IMR-90 (cell line): Measurements from ENCODE around the gene IFI44. TPM values are rescaled to one million over a fixed set of nuclear protein-coding genes. Genes with fewer than 3 reads are reported as not detected.
A peak's percentile ranks its signal among the peaks of the same experiment; 100 is the strongest.

Experiments used
- ATAC-seq: fragments of 200-7000 bp; cut with Tn5 transposase; 2 replicates; pipeline ENCODE4 v1.9.1; 2020; ENCODE audit warnings: low read depth, mild to moderate bottlenecking, moderate library complexity
- BruUV-seq: library from RNA; stranded (reverse); fragments of 400-500 nt; replicated peaks from 2 replicates; lab custom pipeline; 2021; lab: Mats Ljungman, UMichigan
- CTCF ChIA-PET: fragments of 300-600 bp; formaldehyde crosslinking; extraction: SDS; loops from one replicate; lab custom pipeline; 2021; ENCODE audit warnings: antibody characterized with exemption; lab: Yijun Ruan, JAX
- POLR2A ChIA-PET: fragments of 300-600 bp; sonication (Branson Sonifier 250); formaldehyde crosslinking; loops from one replicate; lab custom pipeline; 2022; ENCODE audit warnings: antibody characterized with exemption; ENCODE audit not compliant: unreplicated experiment; lab: Charles Lee
- DNase-seq: peaks from one replicate; pipeline ENCODE4 v3.0.0; 2013
- H2AFZ ChIP-seq: replicated peaks from 2 replicates; pipeline ENCODE3; 2013; ENCODE audit warnings: low read length, mild to moderate bottlenecking; ENCODE audit not compliant: poor library complexity
- H2AK5ac ChIP-seq: 2 replicates; pipeline ENCODE4 v1.6.1; 2013; ENCODE audit warnings: low read depth, low read length, inconsistent platforms
- H2AK9ac ChIP-seq: replicated peaks from 2 replicates; pipeline ENCODE3; 2013; ENCODE audit warnings: mild to moderate bottlenecking, low read depth, low read length, moderate library complexity; ENCODE audit not compliant: poor library complexity
- H2BK120ac ChIP-seq: 2 replicates; pipeline ENCODE4 v1.6.1; 2013; ENCODE audit warnings: low read depth, low read length, inconsistent platforms
- H2BK15ac ChIP-seq: 3 replicates; pipeline ENCODE4 v1.6.1; 2013; ENCODE audit warnings: low read depth, low read length, inconsistent platforms
- H2BK20ac ChIP-seq: 2 replicates; pipeline ENCODE4 v1.6.1; 2013; ENCODE audit warnings: low read depth, mild to moderate bottlenecking, inconsistent platforms, low read length, moderate library complexity
- H2BK5ac ChIP-seq: 2 replicates; pipeline ENCODE4 v1.6.1; 2013; ENCODE audit warnings: mild to moderate bottlenecking, low read depth, low read length, inconsistent platforms; ENCODE audit not compliant: poor library complexity, severe bottlenecking
- H3K14ac ChIP-seq: replicated peaks from 2 replicates; pipeline ENCODE4 v1.6.1; 2013; ENCODE audit warnings: low read depth, low read length, inconsistent platforms
- H3K18ac ChIP-seq: 2 replicates; pipeline ENCODE4 v1.6.1; 2013; ENCODE audit warnings: low read depth, low read length, control low read depth
- H3K23ac ChIP-seq: 2 replicates; pipeline ENCODE4 v1.6.1; 2013; ENCODE audit warnings: low read depth, low read length, inconsistent platforms
- H3K27ac ChIP-seq: 2 replicates; pipeline ENCODE4 v1.5.1; 2013; ENCODE audit warnings: mild to moderate bottlenecking, control low read depth, low read length; ENCODE audit not compliant: insufficient read depth
- H3K27me3 ChIP-seq: 2 replicates; pipeline ENCODE4 v1.6.1; 2013; ENCODE audit warnings: low read length; ENCODE audit not compliant: control insufficient read depth, insufficient read depth
- H3K36me3 ChIP-seq: 2 replicates; pipeline ENCODE4 v1.6.1; 2013; ENCODE audit warnings: low read length, mixed read lengths; ENCODE audit not compliant: control insufficient read depth, insufficient read depth
- H3K4ac ChIP-seq: 2 replicates; pipeline ENCODE4 v1.6.1; 2013; ENCODE audit warnings: low read depth, low read length, inconsistent platforms
- H3K4me1 ChIP-seq: 2 replicates; pipeline ENCODE4 v1.6.1; 2013; ENCODE audit warnings: low read length, mixed read lengths; ENCODE audit not compliant: control insufficient read depth, insufficient read depth
- H3K4me2 ChIP-seq: 2 replicates; pipeline ENCODE4 v1.6.1; 2013; ENCODE audit warnings: low read depth, mild to moderate bottlenecking, control low read depth, low read length, moderate library complexity
- H3K4me3 ChIP-seq: 2 replicates; pipeline ENCODE4 v1.5.1; 2013; ENCODE audit warnings: low read depth, mild to moderate bottlenecking, control low read depth, low read length, moderate library complexity; ENCODE audit not compliant: insufficient read depth
- H3K56ac ChIP-seq: 2 replicates; pipeline ENCODE4 v1.6.1; 2013; ENCODE audit warnings: low read length, inconsistent platforms; ENCODE audit not compliant: insufficient read depth; ENCODE audit errors: extremely low read depth
- H3K79me1 ChIP-seq, 2 experiments: 2 replicates each; pipeline ENCODE4 v1.6.1; 2013; ENCODE audit warnings: low read length in 2 of 2, inconsistent platforms in 1 of 2, low read depth in 1 of 2
- H3K9ac ChIP-seq: 2 replicates; pipeline ENCODE4 v1.6.1; 2013; ENCODE audit warnings: low read depth, low read length, control low read depth
- H3K9me1 ChIP-seq: 2 replicates; pipeline ENCODE4 v1.6.1; 2013; ENCODE audit warnings: low read length, inconsistent platforms; ENCODE audit not compliant: insufficient read depth
- H3K9me3 ChIP-seq: 2 replicates; pipeline ENCODE4 v1.6.1; 2013; ENCODE audit warnings: low read length; ENCODE audit not compliant: control insufficient read depth, insufficient read depth
- H4K20me1 ChIP-seq: 2 replicates; pipeline ENCODE4 v1.6.1; 2013; ENCODE audit warnings: low read length, inconsistent platforms; ENCODE audit not compliant: insufficient read depth
- H4K5ac ChIP-seq: 2 replicates; pipeline ENCODE4 v1.6.1; 2013; ENCODE audit warnings: mild to moderate bottlenecking, low read depth, low read length, control low read depth
- H4K8ac ChIP-seq, 2 experiments: 2 replicates each; pipeline ENCODE4 v1.6.1; 2013; ENCODE audit warnings: low read depth in 2 of 2, low read length in 2 of 2, control low read depth in 1 of 2, inconsistent platforms in 1 of 2
- H4K91ac ChIP-seq: 2 replicates; pipeline ENCODE4 v1.6.1; 2013; ENCODE audit warnings: low read depth, low read length, inconsistent platforms; ENCODE audit not compliant: insufficient read depth
- BHLHE40 ChIP-seq: fragments of 150-350 bp; IDR thresholded peaks from 2 replicates; pipeline ENCODE4 v1.6.1; 2016; ENCODE audit warnings: mild to moderate bottlenecking, low read depth, low read length
- CEBPB ChIP-seq: IDR thresholded peaks from 2 replicates; pipeline ENCODE4 v1.6.1; 2012; ENCODE audit warnings: low read depth, low read length, improper control_type of control experiment
- CHD1 ChIP-seq: IDR thresholded peaks from 2 replicates; pipeline ENCODE4 v1.6.1; 2012; ENCODE audit warnings: low read depth, low read length, improper control_type of control experiment
- FOS ChIP-seq: fragments of 150-350 bp; IDR thresholded peaks from 2 replicates; pipeline ENCODE4 v1.6.1; 2016; ENCODE audit warnings: low read depth, low read length
- MAFK ChIP-seq: IDR thresholded peaks from 2 replicates; pipeline ENCODE4 v1.6.1; 2012; ENCODE audit warnings: low read depth, low read length, improper control_type of control experiment
- MAZ ChIP-seq: IDR thresholded peaks from 2 replicates; pipeline ENCODE4 v1.6.1; 2012; ENCODE audit warnings: low read depth, mild to moderate bottlenecking, low read length, improper control_type of control experiment, moderate library complexity, borderline replicate concordance
- MXI1 ChIP-seq: IDR thresholded peaks from 2 replicates; pipeline ENCODE4 v1.6.1; 2012; ENCODE audit warnings: low read depth, mild to moderate bottlenecking, low read length, moderate library complexity, borderline replicate concordance
- NFE2L2 ChIP-seq: fragments of 150-350 bp; IDR thresholded peaks from 2 replicates; pipeline ENCODE4 v1.6.1; 2016; ENCODE audit warnings: low read depth, mild to moderate bottlenecking, low read length
- POLR2A ChIP-seq: IDR thresholded peaks from 2 replicates; pipeline ENCODE4 v1.6.1; 2012; ENCODE audit warnings: mild to moderate bottlenecking, low read depth, low read length
- RAD21 ChIP-seq: IDR thresholded peaks from 2 replicates; pipeline ENCODE4 v1.6.1; 2012; ENCODE audit warnings: low read length, improper control_type of control experiment
- RCOR1 ChIP-seq: IDR thresholded peaks from 2 replicates; pipeline ENCODE4 v1.6.1; 2012; ENCODE audit warnings: mild to moderate bottlenecking, low read length, improper control_type of control experiment; ENCODE audit not compliant: insufficient replicate concordance
- RFX5 ChIP-seq: IDR thresholded peaks from 2 replicates; pipeline ENCODE4 v1.8.0; 2012; ENCODE audit warnings: low read depth, mild to moderate bottlenecking, low read length, moderate library complexity
- SMC3 ChIP-seq: fragments of 150-350 bp; IDR thresholded peaks from 2 replicates; pipeline ENCODE4 v1.6.1; 2016; ENCODE audit warnings: low read depth, mild to moderate bottlenecking, antibody characterized with exemption, low read length, moderate library complexity
- WGBS, 2 experiments: methylation state at CpG; one replicate each; pipeline versions ENCODE4 v1.1.5 to v1.1.7; 2013; ENCODE audit warnings: missing lambda C conversion rate in 2 of 2; ENCODE audit not compliant: insufficient read length in 1 of 2; ENCODE audit errors: extremely low coverage in 2 of 2; 5-methylcytosine and 5-hydroxymethylcytosine counted together
- dilution Hi-C: fragments of 300-500 bp; cut with HindIII; formaldehyde crosslinking; loops from one replicate; pipeline ENCODE4 v1.14.3; 2018; ENCODE audit warnings: low sequenced_read_pairs; ENCODE audit not compliant: unreplicated experiment
- in situ Hi-C: fragments of 300-500 bp; cut with MboI; formaldehyde crosslinking; loops from 3 replicates; pipeline ENCODE4 v1.14.3; 2019; ENCODE audit warnings: low sequenced_read_pairs, inconsistent platforms, mixed read lengths
- intact Hi-C: fragments of 100-400 bp; cut with micrococcal nuclease; formaldehyde crosslinking; loops from 2 replicates; pipeline ENCODE4 v1.10.0; 2022
- polyA plus RNA-seq, 3 experiments: library from polyadenylated mRNA; depleted of rRNA; stranded (reverse); fragments of >200 nt; gene quantifications; 2 replicates each; pipeline ENCODE4 v1.2.3, GENCODE V29; 2012; ENCODE audit warnings: low replicate concordance in 1 of 3
- total RNA-seq: library from RNA; depleted of rRNA; stranded (reverse); fragments of >200 nt; gene quantifications from 2 replicates; pipeline ENCODE4 v1.2.3, GENCODE V29; 2012
- TF ChIP-seq, protein P1 (sequence below): fragments of 150-350 bp; IDR thresholded peaks from 2 replicates; pipeline ENCODE4 v1.6.1; 2016; ENCODE audit warnings: low read depth, mild to moderate bottlenecking, low read length, moderate library complexity, borderline replicate concordance
- TF ChIP-seq, protein P2 (sequence below): conservative IDR thresholded peaks from 2 replicates; pipeline ENCODE4 v1.5.1; 2012; ENCODE audit warnings: mild to moderate bottlenecking, low read depth, low read length, improper control_type of control experiment
- TF ChIP-seq, protein P3 (sequence below): fragments of 150-350 bp; IDR thresholded peaks from 2 replicates; pipeline ENCODE4 v1.6.1; 2017; ENCODE audit warnings: mild to moderate bottlenecking, antibody characterized with exemption, low read length, low read depth

IFI44 gene
- total and polyA plus RNA-seq, 2 of the 4 experiments (the other 2 are of a cell fraction) = 2.2 to 2.7 TPM

DNA sequence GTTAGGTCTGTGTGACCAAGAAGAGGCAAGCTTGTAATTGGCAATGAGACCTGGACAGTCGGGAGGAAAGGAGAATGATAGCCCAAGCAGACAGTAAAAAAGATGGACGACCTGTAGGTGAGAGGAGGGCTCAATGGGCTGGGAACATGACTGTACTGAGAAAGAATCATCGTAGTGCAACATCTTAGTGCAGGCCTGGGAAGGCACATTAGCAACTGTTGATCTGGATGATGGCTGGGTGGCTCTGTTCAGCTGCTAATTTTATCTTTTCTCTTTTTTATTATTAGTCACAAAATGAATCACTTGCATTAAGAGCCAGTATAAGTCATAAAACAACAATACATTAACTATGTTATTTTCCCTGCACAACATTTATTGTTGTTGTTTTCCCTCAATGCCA lies 32.9 kb downstream of the IFI44 start:
- CTCF ChIA-PET = interaction anchor here (1.9 kb wide), 1 partner anchor 65 kb away, joined by 8 read pairs; no protein-coding TSS in a partner anchor

More for the DNA sequence above, 32.9 kb downstream of the IFI44 start:
- Histone ChIP-seq H3K9me1 (no peaks in the 10 kb centered on the region), H3K79me1 (no peaks in the 10 kb centered on the region), H3K4me2 (no peak overlapping the region), H3K18ac (no peak overlapping the region), H3K27me3 (no peaks in the 10 kb centered on the region), H3K36me3 (no peaks in the 10 kb centered on the region), H4K8ac (no peak overlapping the region), H2BK15ac (no peak overlapping the region), H3K4me3 (no peak overlapping the region), H3K9me3 (no peaks in the 10 kb centered on the region), H2BK20ac (no peak overlapping the region), H4K20me1 (no peaks in the 10 kb centered on the region), H3K27ac (no peak overlapping the region), H3K4ac (no peak overlapping the region), H4K5ac (no peak overlapping the region), H3K56ac (no peak overlapping the region), H2AFZ (peak overlapping the region; percentile 3), H2BK5ac (no peak overlapping the region), H2AK9ac (no peak overlapping the region), H2AK5ac (no peak overlapping the region), H3K9ac (no peak overlapping the region), H3K4me1 (no peaks in the 10 kb centered on the region), H3K14ac (0 out of 2 replicates have a peak overlapping the region, but pooled peaks have one; percentile 16), H3K23ac (no peak overlapping the region), H4K91ac (no peak overlapping the region), H2BK120ac (no peak overlapping the region)
- intact Hi-C loops = no loop called here
- no CpG with 5 or more reads among the region's 3 CpGs for whole genome bisulfite sequencing, 2 experiments
- POLR2A ChIA-PET = no interaction called here
- dilution Hi-C loops = no loop called here
- ATAC-seq (no peak), DNase-seq (peak; percentile 15)
- BruUV-seq = no TSS peak
- TF ChIP-seq, protein P1, sequence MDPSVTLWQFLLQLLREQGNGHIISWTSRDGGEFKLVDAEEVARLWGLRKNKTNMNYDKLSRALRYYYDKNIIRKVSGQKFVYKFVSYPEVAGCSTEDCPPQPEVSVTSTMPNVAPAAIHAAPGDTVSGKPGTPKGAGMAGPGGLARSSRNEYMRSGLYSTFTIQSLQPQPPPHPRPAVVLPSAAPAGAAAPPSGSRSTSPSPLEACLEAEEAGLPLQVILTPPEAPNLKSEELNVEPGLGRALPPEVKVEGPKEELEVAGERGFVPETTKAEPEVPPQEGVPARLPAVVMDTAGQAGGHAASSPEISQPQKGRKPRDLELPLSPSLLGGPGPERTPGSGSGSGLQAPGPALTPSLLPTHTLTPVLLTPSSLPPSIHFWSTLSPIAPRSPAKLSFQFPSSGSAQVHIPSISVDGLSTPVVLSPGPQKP = no peak
- TF ChIP-seq, protein P2, sequence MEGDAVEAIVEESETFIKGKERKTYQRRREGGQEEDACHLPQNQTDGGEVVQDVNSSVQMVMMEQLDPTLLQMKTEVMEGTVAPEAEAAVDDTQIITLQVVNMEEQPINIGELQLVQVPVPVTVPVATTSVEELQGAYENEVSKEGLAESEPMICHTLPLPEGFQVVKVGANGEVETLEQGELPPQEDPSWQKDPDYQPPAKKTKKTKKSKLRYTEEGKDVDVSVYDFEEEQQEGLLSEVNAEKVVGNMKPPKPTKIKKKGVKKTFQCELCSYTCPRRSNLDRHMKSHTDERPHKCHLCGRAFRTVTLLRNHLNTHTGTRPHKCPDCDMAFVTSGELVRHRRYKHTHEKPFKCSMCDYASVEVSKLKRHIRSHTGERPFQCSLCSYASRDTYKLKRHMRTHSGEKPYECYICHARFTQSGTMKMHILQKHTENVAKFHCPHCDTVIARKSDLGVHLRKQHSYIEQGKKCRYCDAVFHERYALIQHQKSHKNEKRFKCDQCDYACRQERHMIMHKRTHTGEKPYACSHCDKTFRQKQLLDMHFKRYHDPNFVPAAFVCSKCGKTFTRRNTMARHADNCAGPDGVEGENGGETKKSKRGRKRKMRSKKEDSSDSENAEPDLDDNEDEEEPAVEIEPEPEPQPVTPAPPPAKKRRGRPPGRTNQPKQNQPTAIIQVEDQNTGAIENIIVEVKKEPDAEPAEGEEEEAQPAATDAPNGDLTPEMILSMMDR = no peak
- no peak for TF ChIP-seq FOS
- no peak for TF ChIP-seq MXI1
- no peak for TF ChIP-seq RFX5
- no peak for TF ChIP-seq SMC3
- TF ChIP-seq RCOR1 = no peak
- no peak for TF ChIP-seq CEBPB
- TF ChIP-seq, protein P3, sequence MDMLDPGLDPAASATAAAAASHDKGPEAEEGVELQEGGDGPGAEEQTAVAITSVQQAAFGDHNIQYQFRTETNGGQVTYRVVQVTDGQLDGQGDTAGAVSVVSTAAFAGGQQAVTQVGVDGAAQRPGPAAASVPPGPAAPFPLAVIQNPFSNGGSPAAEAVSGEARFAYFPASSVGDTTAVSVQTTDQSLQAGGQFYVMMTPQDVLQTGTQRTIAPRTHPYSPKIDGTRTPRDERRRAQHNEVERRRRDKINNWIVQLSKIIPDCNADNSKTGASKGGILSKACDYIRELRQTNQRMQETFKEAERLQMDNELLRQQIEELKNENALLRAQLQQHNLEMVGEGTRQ = no peak
- no peak for TF ChIP-seq BHLHE40
- no peak for TF ChIP-seq POLR2A
- no peak for TF ChIP-seq MAZ
- TF ChIP-seq CHD1 = no peak
- no peak for TF ChIP-seq NFE2L2
- no peak for TF ChIP-seq RAD21
- TF ChIP-seq MAFK = no peak
- in situ Hi-C loops = no loop called here
